Measurements from ENCODE around the gene MPPED1. TPM values are rescaled to one million over a fixed set of nuclear protein-coding genes. Genes with fewer than 3 reads are reported as not detected.

MPPED1 gene
- total RNA-seq, 1 donor from 2014 or later: 0.18 TPM

DNA sequence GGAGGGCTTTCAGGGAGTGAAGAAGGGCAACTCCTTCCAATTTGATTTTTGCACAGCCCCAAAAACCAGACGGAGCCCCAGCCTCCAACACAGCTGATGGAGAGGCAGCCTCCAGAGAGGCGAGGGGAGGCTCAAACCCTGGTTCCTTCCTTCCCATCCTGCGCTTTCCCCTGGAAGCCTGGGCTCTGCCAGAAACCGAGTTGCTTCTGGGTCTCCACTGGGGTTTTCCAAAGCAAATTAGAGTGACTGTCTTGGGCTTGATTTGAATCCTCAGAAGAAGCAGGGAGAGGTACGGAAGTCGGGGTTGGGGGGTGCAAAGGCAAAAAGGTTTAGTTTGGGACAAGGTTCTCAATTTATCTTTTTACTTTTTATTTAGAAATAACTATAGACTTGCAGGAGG lies 129.2 kb downstream of the MPPED1 start:
- Mint-ChIP-seq H3K4me3 (ENCODE audit: unreplicated experiment) (no peak overlapping the region), H3K36me3 (ENCODE audit: low read depth, unreplicated experiment) (no peaks in the 10 kb centered on the region)
- TF ChIP-seq, protein P1, sequence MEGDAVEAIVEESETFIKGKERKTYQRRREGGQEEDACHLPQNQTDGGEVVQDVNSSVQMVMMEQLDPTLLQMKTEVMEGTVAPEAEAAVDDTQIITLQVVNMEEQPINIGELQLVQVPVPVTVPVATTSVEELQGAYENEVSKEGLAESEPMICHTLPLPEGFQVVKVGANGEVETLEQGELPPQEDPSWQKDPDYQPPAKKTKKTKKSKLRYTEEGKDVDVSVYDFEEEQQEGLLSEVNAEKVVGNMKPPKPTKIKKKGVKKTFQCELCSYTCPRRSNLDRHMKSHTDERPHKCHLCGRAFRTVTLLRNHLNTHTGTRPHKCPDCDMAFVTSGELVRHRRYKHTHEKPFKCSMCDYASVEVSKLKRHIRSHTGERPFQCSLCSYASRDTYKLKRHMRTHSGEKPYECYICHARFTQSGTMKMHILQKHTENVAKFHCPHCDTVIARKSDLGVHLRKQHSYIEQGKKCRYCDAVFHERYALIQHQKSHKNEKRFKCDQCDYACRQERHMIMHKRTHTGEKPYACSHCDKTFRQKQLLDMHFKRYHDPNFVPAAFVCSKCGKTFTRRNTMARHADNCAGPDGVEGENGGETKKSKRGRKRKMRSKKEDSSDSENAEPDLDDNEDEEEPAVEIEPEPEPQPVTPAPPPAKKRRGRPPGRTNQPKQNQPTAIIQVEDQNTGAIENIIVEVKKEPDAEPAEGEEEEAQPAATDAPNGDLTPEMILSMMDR (IDR thresholded peaks at IDR 0.05; ENCODE audit: unreplicated experiment): no peak

GRCh38 chr22:43541462-43542407 lies 129.9 kb downstream of the MPPED1 start:
- H3K4me1 Mint-ChIP-seq (ENCODE audit: unreplicated experiment): no peaks in the 10 kb centered on the region
- H3K27me3 Mint-ChIP-seq (ENCODE audit: unreplicated experiment): peaks cover 9% of the 10 kb centered on the region
- no peaks in the 10 kb centered on the region for H3K36me3 Mint-ChIP-seq (ENCODE audit: low read depth, unreplicated experiment)
- no peaks in the 10 kb centered on the region for H3K9me3 Mint-ChIP-seq (ENCODE audit: unreplicated experiment)
- no peak overlapping the region for H3K4me3 Mint-ChIP-seq (ENCODE audit: unreplicated experiment)
- no peak overlapping the region for H3K27ac Mint-ChIP-seq (ENCODE audit: unreplicated experiment)
- TF ChIP-seq, protein P1 (IDR thresholded peaks at IDR 0.05; ENCODE audit: unreplicated experiment): no peak
- no peak for DNase-seq (ENCODE audit: low spot score)

More for the DNA sequence above, 129.2 kb downstream of the MPPED1 start:
- DNase-seq (ENCODE audit: low spot score): no peak
- H3K9me3 Mint-ChIP-seq (ENCODE audit: unreplicated experiment): no peaks in the 10 kb centered on the region
- no peaks in the 10 kb centered on the region for H3K4me1 Mint-ChIP-seq (ENCODE audit: unreplicated experiment)
- H3K27me3 Mint-ChIP-seq (ENCODE audit: unreplicated experiment): peaks cover 9% of the 10 kb centered on the region
- H3K27ac Mint-ChIP-seq (ENCODE audit: unreplicated experiment): no peak overlapping the region

GRCh38 chr22:43542681-43543521 lies 131.1 kb downstream of the MPPED1 start:
- TF ChIP-seq, protein P1 (IDR thresholded peaks at IDR 0.05; ENCODE audit: unreplicated experiment): no peak
- Mint-ChIP-seq H3K36me3 (ENCODE audit: low read depth, unreplicated experiment) (no peaks in the 10 kb centered on the region), H3K4me3 (ENCODE audit: unreplicated experiment) (no peak overlapping the region), H3K27me3 (ENCODE audit: unreplicated experiment) (peaks cover 9% of the 10 kb centered on the region), H3K9me3 (ENCODE audit: unreplicated experiment) (no peaks in the 10 kb centered on the region), H3K27ac (ENCODE audit: unreplicated experiment) (no peak overlapping the region), H3K4me1 (ENCODE audit: unreplicated experiment) (no peaks in the 10 kb centered on the region)
- DNase-seq (ENCODE audit: low spot score): no peak

DNA sequence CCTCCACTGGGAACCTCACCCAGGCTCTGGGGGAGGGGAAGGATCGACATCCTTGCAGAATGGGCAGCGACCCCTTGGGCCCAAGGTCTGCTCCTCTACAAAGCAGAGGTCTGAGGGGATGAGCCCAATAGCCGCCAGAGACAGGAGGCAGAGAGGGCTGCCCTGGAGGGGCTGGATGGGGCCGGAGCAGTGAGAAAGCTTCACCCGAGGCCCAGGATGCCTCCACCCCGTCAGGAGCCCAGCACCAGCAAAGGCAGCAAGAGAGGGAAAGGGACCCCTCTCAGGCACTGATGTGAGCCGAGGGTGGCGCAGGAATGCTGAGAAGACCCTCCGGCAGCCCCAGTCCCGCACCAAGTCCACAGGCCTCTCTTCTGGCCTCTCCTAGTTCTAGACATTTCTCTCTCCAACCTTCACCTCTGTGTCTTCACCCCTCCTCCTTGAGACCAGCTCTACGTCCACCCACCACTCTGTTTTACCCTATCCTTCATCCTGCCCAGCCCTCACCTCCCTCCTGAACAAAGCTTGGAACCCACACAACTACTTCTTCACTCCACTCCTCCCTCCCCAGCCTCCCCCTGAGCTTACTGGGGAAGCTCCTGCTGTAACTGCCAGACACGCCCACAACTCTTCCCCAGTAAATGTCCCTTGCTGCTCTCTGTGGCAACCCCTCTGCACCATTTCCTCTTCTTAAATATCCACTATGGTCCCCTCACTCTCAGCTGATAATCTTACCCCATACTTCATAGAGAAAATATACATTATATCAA lies 131.9 kb downstream of the MPPED1 start:
- TF ChIP-seq, protein P1 (IDR thresholded peaks at IDR 0.05; ENCODE audit: unreplicated experiment): no peak
- no peaks in the 10 kb centered on the region for H3K36me3 Mint-ChIP-seq (ENCODE audit: low read depth, unreplicated experiment)
- no peaks in the 10 kb centered on the region for H3K9me3 Mint-ChIP-seq (ENCODE audit: unreplicated experiment)
- DNase-seq (ENCODE audit: low spot score): no peak
- no peak overlapping the region for H3K4me3 Mint-ChIP-seq (ENCODE audit: unreplicated experiment)
- peaks cover 9% of the 10 kb centered on the region for H3K27me3 Mint-ChIP-seq (ENCODE audit: unreplicated experiment)
- H3K4me1 Mint-ChIP-seq (ENCODE audit: unreplicated experiment): no peaks in the 10 kb centered on the region
- no peak overlapping the region for H3K27ac Mint-ChIP-seq (ENCODE audit: unreplicated experiment)

Data from endothelial cell (in vitro differentiated cells).